Esophagus muscularis mucosa (tissue), 3 donors: ENCODE measurements around the gene LDLRAD3.

ENCODE experiments used
- POLR2AphosphoS5 ChIP-seq, 2 donors: sonication (generic); formaldehyde crosslinking; IDR thresholded peaks; one replicate each; pipeline ENCODE4 v1.6.1; 2017; ENCODE audit warnings: antibody characterized with exemption in 2 of 2
- TF ChIP-seq, protein P1 (sequence below), 3 experiments: fragments of 200-600 bp in 2 of 3; fragments of 450-650 bp in 1 of 3; sonication (generic) in 2 of 3; IDR thresholded peaks; one replicate each; pipeline ENCODE4 v1.5.1; 2017 to 2019; ENCODE audit warnings: antibody characterized with exemption in 3 of 3, mild to moderate bottlenecking in 2 of 3, moderate library complexity in 1 of 3

DNA sequence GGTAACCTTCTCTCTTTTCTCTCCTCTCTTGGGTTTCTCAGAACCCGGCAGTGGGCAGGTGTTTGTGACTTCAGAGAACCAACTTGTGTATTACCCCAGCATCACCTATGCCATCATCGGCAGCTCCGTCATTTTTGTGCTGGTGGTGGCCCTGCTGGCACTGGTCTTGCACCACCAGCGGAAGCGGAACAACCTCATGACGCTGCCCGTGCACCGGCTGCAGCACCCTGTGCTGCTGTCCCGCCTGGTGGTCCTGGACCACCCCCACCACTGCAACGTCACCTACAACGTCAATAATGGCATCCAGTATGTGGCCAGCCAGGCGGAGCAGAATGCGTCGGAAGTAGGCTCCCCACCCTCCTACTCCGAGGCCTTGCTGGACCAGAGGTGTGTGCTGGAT is 283.2 kb downstream of the LDLRAD3 start:
- TF ChIP-seq, protein P1, sequence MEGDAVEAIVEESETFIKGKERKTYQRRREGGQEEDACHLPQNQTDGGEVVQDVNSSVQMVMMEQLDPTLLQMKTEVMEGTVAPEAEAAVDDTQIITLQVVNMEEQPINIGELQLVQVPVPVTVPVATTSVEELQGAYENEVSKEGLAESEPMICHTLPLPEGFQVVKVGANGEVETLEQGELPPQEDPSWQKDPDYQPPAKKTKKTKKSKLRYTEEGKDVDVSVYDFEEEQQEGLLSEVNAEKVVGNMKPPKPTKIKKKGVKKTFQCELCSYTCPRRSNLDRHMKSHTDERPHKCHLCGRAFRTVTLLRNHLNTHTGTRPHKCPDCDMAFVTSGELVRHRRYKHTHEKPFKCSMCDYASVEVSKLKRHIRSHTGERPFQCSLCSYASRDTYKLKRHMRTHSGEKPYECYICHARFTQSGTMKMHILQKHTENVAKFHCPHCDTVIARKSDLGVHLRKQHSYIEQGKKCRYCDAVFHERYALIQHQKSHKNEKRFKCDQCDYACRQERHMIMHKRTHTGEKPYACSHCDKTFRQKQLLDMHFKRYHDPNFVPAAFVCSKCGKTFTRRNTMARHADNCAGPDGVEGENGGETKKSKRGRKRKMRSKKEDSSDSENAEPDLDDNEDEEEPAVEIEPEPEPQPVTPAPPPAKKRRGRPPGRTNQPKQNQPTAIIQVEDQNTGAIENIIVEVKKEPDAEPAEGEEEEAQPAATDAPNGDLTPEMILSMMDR (IDR thresholded peaks at IDR 0.05): no peak
- TF ChIP-seq POLR2AphosphoS5 (IDR thresholded peaks at IDR 0.05): no peak
